DND-41 (cell line): Measurements from ENCODE around the gene CDKN2B.

Experiments
- ATAC-seq: fragments of 200-7000 bp; cut with Tn5 transposase; 3 replicates; pipeline ENCODE4 v1.9.1; 2021; ENCODE audit warnings: low read depth; ENCODE audit not compliant: insufficient read depth
- DNase-seq: peaks from one replicate; pipeline ENCODE4 v3.0.0-alpha.2; 2020
- H2AFZ ChIP-seq: 2 replicates; pipeline ENCODE4 v1.6.0; 2012; ENCODE audit warnings: low read depth, low read length
- H3K27ac ChIP-seq: 2 replicates; pipeline ENCODE4 v1.5.1; 2012; ENCODE audit warnings: low read length, inconsistent platforms
- H3K27me3 ChIP-seq: fragments of 200-600 bp; sonication (generic); 2 replicates; pipeline ENCODE4 v1.6.0; 2012; ENCODE audit warnings: low read length, mild to moderate bottlenecking, inconsistent platforms; ENCODE audit not compliant: insufficient read depth, poor library complexity
- H3K36me3 ChIP-seq: 2 replicates; pipeline ENCODE4 v1.5.1; 2012; ENCODE audit warnings: low read length, inconsistent platforms; ENCODE audit not compliant: insufficient read depth
- H3K4me1 ChIP-seq: 2 replicates; pipeline ENCODE4 v1.5.1; 2012; ENCODE audit warnings: mild to moderate bottlenecking, low read length; ENCODE audit not compliant: insufficient read depth
- H3K4me2 ChIP-seq: 2 replicates; pipeline ENCODE4 v1.6.0; 2012; ENCODE audit warnings: mild to moderate bottlenecking, moderate library complexity, low read length, inconsistent platforms; ENCODE audit not compliant: insufficient read depth
- H3K4me3 ChIP-seq, 2 experiments: fragments of 200-600 bp in 1 of 2; shearing (Covaris generic) in 1 of 2; 2 replicates each; pipeline ENCODE4 v1.5.1; 2012 to 2016; ENCODE audit warnings: inconsistent platforms in 2 of 2, low read length in 2 of 2, mild to moderate bottlenecking in 2 of 2, low read depth in 1 of 2, moderate library complexity in 1 of 2
- H3K79me2 ChIP-seq: 2 replicates; pipeline ENCODE4 v1.6.0; 2012; ENCODE audit warnings: low read length, inconsistent platforms; ENCODE audit not compliant: insufficient read depth
- H3K9ac ChIP-seq: 2 replicates; pipeline ENCODE4 v1.6.0; 2012; ENCODE audit warnings: low read depth, mild to moderate bottlenecking, inconsistent platforms, low read length, moderate library complexity
- H3K9me3 ChIP-seq: 2 replicates; pipeline ENCODE4 v1.5.1; 2012; ENCODE audit warnings: low read length, moderate library complexity, mild to moderate bottlenecking, inconsistent platforms; ENCODE audit not compliant: insufficient read depth, severe bottlenecking
- H4K20me1 ChIP-seq: 2 replicates; pipeline ENCODE4 v1.6.0; 2012; ENCODE audit warnings: low read length; ENCODE audit not compliant: insufficient read depth
- EZH2 ChIP-seq: IDR thresholded peaks from 3 replicates; pipeline ENCODE4 v1.6.1; 2012; ENCODE audit warnings: borderline replicate concordance, low read depth, mild to moderate bottlenecking, moderate library complexity, low read length, inconsistent platforms; ENCODE audit not compliant: severe bottlenecking
- TF ChIP-seq, protein P1 (sequence below): IDR thresholded peaks from 2 replicates; pipeline ENCODE4 v1.5.1; 2012; ENCODE audit warnings: borderline replicate concordance, low read length, moderate library complexity, mild to moderate bottlenecking; ENCODE audit not compliant: poor library complexity, severe bottlenecking; ENCODE audit errors: extremely low read depth

Gene CDKN2B

DNA sequence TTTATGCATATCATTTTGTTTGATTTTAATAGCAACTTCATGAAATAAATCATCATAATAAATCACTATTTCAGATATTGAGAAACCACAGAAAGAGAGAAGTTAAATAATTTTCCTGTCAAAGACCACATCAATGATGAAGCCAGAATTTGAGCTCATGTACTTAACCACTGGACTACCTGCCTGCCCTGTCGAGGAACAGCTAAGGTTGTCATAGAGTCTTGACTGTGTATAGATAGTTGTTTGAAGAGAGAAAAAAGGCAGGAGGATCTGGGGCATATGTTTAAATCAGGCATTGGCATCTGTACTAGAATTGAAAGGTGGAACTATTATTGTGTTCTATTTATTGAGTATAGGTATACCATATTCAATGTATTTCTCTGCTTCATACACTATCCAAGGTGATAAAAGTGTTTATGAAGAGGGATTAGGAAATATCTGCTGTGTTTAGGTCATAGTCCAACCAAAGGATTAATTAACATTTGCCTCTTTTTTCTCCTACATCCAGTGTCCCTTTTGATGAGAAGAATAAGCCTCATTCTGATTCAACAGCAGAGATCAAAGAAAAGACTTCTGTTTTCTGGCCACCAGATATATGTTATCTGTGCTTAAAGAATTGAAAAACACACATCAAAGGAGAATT lies 37.3 kb upstream of the CDKN2B start:
- no peak for TF ChIP-seq EZH2
- TF ChIP-seq, protein P1, sequence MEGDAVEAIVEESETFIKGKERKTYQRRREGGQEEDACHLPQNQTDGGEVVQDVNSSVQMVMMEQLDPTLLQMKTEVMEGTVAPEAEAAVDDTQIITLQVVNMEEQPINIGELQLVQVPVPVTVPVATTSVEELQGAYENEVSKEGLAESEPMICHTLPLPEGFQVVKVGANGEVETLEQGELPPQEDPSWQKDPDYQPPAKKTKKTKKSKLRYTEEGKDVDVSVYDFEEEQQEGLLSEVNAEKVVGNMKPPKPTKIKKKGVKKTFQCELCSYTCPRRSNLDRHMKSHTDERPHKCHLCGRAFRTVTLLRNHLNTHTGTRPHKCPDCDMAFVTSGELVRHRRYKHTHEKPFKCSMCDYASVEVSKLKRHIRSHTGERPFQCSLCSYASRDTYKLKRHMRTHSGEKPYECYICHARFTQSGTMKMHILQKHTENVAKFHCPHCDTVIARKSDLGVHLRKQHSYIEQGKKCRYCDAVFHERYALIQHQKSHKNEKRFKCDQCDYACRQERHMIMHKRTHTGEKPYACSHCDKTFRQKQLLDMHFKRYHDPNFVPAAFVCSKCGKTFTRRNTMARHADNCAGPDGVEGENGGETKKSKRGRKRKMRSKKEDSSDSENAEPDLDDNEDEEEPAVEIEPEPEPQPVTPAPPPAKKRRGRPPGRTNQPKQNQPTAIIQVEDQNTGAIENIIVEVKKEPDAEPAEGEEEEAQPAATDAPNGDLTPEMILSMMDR: no peak
- ATAC-seq: no peak
- Histone ChIP-seq H3K9ac (no peak overlapping the region), H3K4me2 (no peak overlapping the region), H4K20me1 (no peaks in the 10 kb centered on the region), H3K4me3 (no peak overlapping the region), H3K36me3 (peaks cover 39% of the 10 kb centered on the region), H3K27ac (no peak overlapping the region), H3K9me3 (no peaks in the 10 kb centered on the region), H3K4me1 (peaks cover 29% of the 10 kb centered on the region), H3K27me3 (no peaks in the 10 kb centered on the region), H2AFZ (no peak overlapping the region), H3K79me2 (0 out of 2 replicates have a peak, but pooled peaks cover 4% of the 10 kb centered on the region)
- no peak for DNase-seq

DNA sequence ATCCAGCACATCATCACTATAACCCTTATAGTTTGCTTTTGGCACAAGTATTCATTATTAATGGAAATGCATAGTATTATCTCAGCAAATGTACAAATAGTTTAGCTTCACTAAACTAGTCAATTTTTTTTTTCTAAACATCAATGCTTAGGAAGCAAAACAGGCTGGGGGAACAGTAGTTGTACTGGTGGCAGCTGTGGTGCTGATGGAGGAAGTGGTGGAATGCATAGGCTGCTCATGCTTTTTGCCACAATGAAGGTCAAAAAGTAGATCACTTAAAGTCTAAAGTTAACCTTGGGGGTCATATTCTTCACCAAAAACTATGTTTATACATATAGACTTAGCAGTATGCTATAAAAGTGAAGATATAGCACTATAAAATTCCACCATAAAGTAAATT lies 36.3 kb upstream of the CDKN2B start:
- no peak for TF ChIP-seq EZH2
- TF ChIP-seq, protein P1: no peak
- no peak overlapping the region for H2AFZ ChIP-seq
- H3K4me2 ChIP-seq: no peak overlapping the region
- DNase-seq (peak; percentile 57), ATAC-seq (peak; percentile 76)
- H3K4me1 ChIP-seq: peaks cover 19% of the 10 kb centered on the region
- peaks cover 34% of the 10 kb centered on the region for H3K36me3 ChIP-seq
- H3K4me3 ChIP-seq: no peak overlapping the region
- no peaks in the 10 kb centered on the region for H3K27me3 ChIP-seq
- no peaks in the 10 kb centered on the region for H4K20me1 ChIP-seq
- H3K79me2 ChIP-seq: 0 out of 2 replicates have a peak, but pooled peaks cover 4% of the 10 kb centered on the region
- H3K9ac ChIP-seq: no peak overlapping the region
- H3K27ac ChIP-seq: no peak overlapping the region
- no peaks in the 10 kb centered on the region for H3K9me3 ChIP-seq

DNA sequence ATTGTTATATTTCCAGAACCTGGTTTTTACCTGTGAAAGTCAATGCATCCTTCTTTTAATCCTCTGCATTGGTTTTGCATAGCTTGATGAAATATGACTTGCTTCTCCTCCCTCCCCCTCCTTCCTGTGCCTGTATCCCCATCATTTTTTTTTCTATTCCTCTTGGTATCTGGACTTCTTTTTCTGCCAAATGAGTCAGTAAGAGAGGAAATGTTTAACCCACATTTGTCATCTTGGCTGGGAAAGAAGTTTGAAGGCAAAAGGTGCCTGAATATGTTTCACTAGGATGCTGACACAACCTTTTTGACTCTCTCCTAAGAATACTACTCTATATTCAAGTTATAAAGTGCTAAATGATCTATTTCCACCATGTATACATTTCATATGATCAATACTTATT lies 35.5 kb upstream of the CDKN2B start:
- Histone ChIP-seq H3K4me1 (peaks cover 11% of the 10 kb centered on the region; the same call in 1 of the 2 replicates), H4K20me1 (no peaks in the 10 kb centered on the region), H2AFZ (no peak overlapping the region), H3K4me3 (no peak overlapping the region), H3K27me3 (no peaks in the 10 kb centered on the region), H3K27ac (no peak overlapping the region), H3K9ac (no peak overlapping the region), H3K36me3 (peaks cover 36% of the 10 kb centered on the region), H3K4me2 (no peak overlapping the region), H3K79me2 (0 out of 2 replicates have a peak, but pooled peaks cover 4% of the 10 kb centered on the region), H3K9me3 (no peaks in the 10 kb centered on the region)
- no peak for DNase-seq
- TF ChIP-seq EZH2: no peak
- TF ChIP-seq, protein P1: no peak
- ATAC-seq: no peak
